NCI-H774 (cell line): ENCODE measurements around the gene ARMC7.
"Not testable (repeated sequence)": the region's sequence is repeated elsewhere in the genome, so short reads cannot be mapped to it uniquely, and the experiment has no call there.

Experiments
- DNase-seq: peaks from one replicate; lab custom pipeline; 2025; lab: John Stamatoyannopoulos, UW

The ARMC7 gene

DNA sequence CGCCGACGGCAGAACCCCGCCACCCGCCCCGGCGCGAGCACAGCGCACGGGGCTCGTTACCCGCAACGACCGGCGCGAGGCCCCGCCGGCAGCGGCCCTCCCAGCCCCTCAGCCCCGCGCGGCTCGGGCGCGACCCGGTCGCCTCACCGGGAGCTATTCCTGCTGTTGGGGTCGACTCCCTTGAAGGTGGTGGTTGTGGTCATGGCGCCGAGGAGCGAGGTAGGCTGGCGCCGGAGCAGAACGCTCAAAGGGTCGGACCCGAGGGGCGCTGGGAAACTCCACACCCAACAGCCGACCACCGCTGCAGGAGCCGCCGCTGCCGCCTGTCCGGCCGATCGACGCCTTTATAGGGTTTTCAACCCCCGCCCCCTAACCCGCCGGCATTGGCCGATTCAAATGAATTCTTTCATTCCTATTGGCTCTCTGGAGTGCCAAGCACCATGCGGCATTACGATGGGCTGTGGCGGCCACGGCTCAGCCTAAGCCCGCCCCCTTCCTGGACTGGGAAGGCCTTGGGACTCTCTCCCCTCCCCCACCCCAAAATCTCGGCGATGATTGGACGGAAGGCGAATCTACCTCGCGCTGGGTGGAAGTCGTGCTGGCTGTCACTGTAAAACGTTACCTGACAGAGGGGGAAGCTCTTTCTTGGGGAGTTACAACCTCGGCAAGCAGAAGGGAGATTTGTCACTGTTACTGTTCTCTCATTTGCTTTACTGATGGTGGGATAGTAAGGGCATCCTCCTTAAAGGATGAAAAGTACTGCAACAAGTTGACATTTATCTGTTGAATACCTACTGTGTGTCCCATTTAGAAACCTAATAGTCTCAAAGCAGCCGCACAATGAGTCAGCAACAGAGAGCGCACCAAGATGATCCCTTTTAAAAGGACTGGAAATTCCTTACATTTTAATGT, 44.7 kb downstream of the ARMC7 start, which contains the start of gene JPT1:
TSS of gene JPT1 (minus strand) at position 318 of the 912 bp plus-strand sequence. CDS start at position 203, 115 bp downstream.
- peak; percentile 100 for DNase-seq

DNA sequence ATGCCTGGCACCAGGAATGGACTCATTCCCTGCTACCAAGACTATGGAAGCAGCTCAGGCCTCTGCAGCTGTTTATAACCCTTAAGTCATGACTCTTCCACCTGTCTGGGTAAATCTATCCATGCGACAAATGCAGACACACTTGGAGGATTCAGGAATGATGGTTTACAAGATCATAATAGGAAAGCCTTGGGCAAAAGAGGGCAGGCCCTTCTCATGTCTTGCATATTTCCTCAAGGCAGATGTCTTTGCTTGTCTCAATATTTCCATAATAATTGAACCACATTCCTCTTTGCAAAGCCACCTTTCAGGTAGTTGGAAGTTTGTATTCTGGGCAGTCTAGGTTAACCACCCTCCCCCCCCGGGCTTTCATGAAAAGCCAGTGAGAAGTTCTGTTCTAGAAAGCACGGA, 45.4 kb downstream of the ARMC7 start:
- DNase-seq, result no peak

DNA sequence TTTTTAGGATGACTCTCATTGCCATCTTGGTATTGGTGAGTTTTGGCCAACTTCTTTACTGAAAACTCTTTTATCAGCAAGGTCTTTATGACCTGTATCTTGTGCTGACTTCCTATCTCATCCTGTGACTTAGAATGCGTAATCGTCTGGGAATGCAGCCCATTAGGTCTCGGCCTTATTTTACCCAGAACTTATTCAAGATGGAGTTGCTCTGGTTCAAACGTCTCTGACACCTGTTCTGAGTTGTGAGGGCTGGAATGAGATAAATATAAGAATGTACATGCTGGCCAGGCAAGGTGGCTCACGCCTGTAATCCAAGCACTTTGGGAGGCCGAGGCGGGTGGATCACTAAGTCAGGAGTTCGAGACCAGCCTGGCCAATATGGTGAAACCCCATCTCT, 48.7 kb downstream of the ARMC7 start:
- DNase-seq, result not testable (repeated sequence)

DNA sequence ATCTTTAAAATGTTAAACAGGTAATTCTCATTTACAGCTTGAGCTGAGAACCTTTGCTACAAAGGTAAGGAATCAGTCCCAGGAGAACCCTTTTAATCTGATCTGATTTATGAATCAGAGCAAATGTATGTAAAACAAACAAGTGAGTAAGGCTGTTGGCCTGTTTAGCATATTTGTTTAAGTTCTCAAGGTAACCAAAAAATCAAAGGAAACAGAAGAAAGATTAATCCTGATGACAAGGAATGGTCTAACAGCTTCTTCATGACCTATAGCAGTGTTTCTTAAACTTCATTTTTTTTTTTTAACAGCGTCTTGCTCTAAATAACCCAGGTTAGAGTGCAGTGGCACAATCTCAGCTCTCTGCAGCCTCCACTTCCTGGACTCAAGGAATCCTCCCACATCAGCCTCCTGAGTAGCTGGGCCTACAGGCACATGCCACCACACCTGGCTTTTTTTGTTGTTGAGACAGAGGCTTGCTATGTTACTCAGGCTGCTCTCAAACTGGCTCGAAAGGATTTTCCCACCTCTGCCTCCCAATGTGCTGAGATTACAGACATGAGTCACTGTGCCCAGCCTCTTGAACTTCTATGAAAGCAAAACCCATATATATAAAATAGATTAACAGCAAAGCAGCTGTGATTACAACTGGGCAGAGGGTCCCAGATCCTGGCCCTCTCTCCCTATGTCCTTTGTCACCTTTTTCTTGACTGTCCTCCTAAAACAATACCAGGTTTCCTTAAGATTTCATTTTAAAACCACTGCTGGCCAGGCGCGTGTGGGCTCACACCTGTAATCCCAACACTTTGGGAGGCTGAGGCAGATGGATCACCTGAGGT, 49.6 kb downstream of the ARMC7 start:
- no peak for DNase-seq

DNA sequence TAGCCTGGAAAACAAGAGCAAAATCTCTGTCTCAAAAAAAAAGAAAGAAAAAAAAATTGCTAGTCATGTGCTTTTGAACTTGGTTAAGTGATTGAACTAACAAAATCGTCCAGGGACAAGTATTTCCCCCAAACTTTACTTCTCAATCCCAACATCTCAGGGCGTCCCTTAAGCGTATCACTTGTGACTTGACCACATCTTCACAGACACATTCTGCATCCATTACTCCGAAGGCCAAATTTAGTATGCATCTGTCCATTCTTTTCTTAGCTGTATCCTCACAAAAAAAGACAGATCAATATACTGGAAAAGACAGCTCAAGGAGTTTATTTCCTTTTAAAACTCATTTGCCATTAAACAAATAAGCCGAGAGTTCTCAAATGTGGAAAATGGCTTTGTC, 50.4 kb downstream of the ARMC7 start:
- DNase-seq, result no peak

DNA sequence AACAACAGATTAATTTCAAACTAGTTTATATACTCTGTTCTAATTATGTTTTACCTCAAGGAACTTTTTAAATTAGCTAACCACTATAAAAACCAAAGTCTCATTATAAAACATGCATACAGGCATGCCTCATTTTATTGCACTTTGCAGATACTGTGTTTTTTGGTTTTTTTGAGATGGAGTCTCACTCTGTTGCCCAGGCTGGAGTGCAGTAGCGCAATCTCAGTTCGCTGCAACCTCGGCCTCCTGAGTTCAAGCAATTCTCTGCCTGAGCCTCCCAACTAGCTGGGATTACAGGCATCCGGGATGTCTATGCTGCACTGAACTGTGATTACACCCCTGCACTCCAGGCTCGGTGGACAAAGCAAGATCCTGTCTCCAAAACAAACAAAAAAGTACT, 53.3 kb downstream of the ARMC7 start:
- DNase-seq, result no peak

DNA sequence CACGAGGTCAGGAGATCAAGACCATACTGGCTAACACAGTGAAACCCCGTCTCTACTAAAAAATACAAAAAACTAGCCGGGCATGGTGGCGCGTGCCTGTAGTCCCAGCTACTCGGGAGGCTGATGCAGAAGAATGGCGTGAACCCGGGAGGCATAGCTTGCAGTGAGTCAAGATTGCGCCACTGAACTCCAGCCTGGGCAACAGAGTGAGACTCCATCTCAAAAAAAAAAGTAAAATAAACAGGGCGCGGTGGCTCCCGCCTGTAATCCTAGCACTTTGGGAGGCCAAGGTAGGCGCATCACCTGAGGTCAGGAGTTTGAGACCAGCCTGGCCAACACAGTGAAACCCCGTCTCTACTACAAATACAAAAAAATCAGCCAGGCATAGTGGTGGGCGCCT, 54.8 kb downstream of the ARMC7 start:
- DNase-seq, result not testable (repeated sequence)

DNA sequence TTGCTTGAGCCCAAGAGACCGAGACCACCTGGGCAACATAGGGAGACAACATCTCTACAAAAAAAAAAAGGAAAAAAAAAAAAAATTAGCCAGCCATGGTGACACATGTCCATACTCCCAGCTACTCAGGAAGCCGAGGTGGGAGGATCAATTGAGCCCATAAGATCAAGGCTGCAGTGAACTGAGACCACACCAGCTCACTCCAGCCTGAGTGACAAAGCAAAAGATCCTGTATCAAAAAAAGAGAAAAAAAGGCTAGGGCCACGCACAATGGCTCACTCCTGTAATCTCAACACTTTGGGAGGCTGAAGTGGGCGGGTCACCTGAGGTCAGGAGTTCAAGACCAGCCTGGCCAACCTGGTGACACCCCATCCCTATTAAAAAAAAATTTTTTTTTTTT, 59.2 kb downstream of the ARMC7 start:
- DNase-seq, result no peak

DNA sequence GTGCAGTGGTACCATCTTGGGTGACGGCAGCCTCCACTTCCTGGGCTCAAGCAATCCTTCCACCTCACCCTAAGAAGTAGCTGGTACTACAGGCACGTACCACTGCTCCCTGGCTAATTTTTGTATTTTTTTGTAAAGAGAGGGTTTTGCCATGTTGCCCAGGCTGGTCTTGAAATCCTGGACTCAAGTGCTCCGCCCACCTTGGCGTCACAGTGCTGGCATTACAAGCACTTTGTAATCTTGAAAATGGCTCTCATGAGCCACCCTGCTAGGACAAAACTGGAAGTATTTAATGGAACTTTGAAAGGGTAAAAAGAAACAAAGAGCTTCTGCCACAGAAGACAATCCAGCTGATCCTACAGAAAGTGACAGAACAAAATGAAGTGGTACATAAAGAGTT, 63.8 kb downstream of the ARMC7 start:
- DNase-seq, result no peak

DNA sequence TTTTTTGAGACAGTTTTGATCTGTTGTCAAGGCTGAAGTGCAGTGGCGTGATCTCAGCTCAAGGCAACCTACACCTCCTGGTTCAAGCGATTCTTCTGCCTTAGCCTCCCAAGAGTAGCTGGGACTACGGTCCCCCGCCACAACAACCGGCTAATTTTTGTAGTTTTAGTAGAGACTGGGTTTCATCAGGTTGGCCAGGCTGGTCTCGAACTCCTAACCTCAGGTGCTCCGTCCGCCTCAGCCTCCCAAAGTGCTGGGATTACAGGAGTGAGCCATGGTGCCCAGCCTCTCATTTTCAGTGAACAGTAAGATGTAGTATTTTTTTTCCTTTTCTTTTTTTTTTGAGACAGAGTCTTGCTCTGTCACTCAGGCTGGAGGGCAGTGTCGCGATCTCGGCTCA, 65.2 kb downstream of the ARMC7 start:
- DNase-seq, result no peak

DNA sequence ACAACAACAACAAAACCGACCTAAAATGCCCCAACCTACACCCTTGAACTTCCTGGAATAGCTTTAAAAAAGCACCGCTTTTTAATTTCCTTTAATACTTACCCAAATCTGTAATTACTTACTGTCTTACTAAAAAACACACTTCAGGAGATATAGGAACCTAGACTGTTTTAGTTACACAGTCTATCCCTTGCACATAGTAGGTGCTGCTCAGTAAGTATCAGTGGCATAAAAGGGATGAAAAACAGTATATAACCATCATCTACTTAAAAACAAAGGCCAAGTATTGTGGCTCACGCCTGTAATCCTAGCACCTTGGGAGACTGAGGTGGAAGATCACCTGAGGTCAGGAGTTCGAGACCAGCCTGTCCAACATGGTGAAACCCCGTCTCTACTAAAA, 66.9 kb downstream of the ARMC7 start:
- no peak for DNase-seq

DNA sequence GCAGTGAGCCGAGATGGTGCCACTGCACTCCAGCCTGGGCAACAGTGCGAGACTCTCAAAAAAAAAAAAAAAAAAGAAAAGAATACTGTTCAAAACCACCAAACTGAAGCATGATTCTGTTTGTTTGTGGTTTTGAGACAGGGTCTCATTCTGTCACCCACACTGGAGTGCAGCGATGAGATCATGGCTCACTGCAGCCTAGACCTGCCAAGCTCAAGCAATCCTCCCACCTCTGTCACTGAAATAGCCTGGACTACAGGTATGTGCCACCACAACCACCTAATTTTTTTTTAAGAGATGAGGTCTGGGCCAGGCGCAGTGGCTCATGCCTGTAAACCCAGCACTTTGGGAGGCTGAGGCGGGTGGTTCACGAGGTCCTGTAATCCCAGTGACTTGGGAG, 68.7 kb downstream of the ARMC7 start:
- DNase-seq, result no peak
